Activated naive CD4-positive, alpha-beta T cell treated with anti-CD3 and anti-CD28 coated beads, Interleukin-2, amount 50 U/mL, for 16 hours (primary cell): ENCODE data around the gene PRCC.
A peak's percentile ranks its signal among the peaks of the same experiment; 100 is the strongest.

Experiments
- DNase-seq: peaks from one replicate; pipeline ENCODE4 v3.0.0-alpha.2; 2020

PRCC gene, protein sequence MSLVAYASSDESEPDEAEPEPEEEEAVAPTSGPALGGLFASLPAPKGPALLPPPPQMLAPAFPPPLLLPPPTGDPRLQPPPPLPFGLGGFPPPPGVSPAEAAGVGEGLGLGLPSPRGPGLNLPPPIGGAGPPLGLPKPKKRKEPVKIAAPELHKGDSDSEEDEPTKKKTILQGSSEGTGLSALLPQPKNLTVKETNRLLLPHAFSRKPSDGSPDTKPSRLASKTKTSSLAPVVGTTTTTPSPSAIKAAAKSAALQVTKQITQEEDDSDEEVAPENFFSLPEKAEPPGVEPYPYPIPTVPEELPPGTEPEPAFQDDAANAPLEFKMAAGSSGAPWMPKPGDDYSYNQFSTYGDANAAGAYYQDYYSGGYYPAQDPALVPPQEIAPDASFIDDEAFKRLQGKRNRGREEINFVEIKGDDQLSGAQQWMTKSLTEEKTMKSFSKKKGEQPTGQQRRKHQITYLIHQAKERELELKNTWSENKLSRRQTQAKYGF

DNA sequence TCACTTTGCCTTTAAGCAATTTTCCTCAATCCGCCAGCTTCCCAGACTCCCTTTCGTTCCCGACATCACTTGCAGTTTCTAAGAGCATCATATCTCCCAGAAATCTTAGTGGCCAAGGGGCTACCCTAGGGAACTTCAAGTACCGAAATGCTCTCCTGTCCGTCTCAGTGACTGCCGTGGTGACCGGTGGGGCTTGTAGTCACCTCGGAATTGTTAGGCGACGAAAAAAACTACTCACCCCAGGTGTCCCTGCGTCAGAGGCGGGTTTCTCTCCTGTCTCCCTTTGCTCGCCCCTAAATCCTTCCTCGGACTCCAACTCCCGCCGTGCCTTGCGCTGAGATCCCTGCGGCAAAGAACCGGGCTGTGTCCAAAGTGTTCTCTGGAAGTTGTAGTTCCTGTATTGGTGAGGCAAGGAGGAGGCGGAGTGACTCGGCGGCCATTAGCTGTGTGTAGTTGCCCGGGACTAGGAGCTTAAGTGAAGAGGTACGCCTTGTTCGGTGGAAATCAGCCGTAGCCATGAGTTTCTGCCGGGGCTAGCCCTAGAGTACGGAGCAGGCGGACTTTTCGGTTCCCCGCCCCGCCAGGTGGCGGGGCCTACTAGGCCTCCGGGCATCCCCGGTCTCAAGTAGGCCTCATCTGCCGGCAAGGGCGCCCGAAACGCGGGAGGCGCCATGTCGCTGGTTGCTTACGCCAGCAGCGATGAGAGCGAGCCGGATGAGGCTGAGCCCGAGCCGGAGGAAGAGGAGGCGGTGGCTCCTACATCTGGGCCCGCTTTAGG lies at the start of gene PRCC:
TSS of gene PRCC (plus strand) at position 435 of the 778 bp plus-strand sequence. CDS start at position 672, 237 bp downstream.
- peak; percentile 96 for DNase-seq

DNA sequence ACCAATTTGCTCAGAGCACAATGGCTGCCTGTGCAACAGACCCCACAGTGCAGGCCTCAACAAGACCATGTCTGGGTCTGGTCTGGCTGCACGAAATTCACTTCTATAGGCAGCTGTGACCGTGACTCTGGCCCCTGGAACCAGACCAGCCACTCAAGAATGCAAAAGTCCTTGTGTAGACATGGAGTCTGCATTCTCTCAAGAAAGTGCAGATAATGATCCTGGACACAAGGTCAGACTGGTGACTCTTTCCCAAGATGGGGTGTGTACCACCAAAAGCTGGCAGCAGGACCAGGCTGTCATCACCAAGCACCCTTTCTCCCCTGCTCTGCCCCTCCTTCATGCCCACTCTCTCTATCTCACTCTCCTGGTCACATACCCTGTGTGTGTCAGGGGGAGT lies 46.2 kb upstream of the PRCC start:
- no peak for DNase-seq

DNA sequence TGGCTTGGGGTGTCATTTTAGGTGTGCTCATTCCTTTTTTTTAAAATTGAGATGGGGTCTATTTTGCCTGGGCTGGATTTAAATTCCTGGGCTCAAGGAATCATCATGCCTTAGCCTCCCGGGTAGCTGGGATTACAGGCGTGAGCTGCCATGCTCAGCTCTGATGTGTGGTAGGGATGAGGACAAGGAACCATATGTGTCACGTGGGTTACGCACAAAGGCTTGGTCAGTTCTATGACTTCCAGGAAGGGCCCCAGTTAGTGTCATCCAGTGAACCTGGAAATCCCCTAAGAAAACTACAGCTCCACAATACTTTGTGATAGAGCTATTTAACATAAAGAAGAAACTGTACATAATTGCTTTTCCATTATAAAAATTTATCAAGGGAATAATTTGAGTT lies 45.8 kb upstream of the PRCC start:
- no peak for DNase-seq

DNA sequence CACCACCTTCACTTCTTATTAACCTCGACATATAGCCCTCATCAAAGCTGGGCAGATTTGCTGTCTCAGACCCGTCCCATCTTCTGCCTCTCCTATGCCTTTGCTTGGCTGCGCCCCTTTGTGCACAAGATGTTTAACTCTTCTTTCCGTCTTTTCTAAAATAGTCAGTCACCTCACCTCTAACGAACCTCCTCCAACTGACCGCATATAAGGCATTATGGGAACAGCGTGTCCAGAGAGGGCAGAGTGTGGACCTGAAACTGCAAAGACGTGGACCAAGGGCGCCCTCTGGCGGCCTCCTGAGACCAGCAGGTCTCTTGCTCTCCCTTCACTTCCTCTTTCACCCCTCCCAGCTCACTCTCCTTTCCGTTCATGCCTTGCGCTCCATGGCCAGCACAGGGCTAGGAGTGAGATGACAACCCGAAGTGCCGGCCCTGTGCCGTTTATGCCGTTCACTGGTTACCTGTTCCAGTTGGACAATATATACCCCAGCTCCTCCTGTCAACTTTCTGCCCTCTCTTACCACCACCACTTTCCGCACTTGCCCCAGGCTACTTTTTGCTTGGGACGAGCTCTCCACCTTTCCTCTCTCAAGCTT lies 41.6 kb upstream of the PRCC start:
- peak; percentile 77 for DNase-seq

- DNase-seq, result peak; percentile 58
Measured at GRCh38 chr1:156726549-156727226, 40.6 kb upstream of the PRCC start.

DNA sequence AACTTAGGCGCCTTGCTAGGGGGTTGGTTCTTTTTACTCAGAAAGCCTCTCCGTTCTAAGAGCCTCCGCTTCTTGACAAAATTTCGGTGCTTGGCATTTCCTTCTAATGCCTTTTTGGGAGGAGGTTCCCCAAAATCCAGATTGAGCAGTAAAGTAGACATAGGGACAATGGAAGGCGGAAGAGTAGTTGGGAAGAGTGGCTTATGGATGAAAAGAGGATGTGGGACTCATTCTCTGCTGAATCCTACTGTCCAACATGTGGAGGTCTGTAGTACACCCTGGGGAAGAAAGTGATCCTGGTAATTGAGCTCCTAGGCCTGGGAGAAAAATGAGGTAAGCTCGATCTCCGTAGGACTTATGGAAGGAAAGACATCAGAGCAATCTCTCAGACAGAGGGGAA lies 39.8 kb upstream of the PRCC start:
- no peak for DNase-seq

DNA sequence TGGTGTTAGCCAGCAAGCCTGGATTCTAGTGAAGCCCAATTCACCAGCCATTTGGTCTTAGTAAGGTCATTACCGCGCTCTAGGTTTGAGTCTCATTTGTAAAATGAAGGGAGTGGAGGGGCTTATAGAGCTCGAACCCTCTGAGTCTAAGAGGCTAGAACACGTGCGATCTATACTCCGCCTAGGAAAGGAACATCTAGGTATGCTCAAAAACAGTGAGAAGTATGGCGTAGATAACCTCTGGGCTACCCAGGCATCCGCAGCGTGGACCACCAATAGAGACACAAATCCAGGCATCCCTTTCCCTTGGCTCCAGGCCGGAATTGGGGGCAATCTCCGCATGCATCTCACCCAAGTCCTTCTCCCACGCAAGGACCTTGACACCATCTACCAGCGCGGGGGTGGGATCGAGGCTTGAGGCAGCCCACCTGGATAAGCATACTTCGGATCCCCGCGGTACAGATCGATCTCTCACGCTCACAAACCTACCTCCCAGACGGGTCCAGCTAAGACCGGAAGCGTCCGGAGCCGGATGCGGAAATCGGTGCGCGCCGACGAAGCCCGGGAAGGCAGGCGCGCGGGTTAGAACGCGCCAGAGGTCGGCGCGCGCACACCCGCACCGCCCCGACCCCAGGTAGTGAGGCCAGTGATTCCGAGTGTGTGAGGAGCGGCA lies 39.3 kb upstream of the PRCC start, which contains the start of gene METTL25B:
TSS of gene METTL25B (plus strand) at position 544 of the 673 bp plus-strand sequence. CDS start 636 bp downstream, outside the sequence.
- DNase-seq, result peak; percentile 81

- peak; percentile 95 for DNase-seq
Measured at GRCh38 chr1:156728599-156729462, 38.5 kb upstream of the PRCC start, which contains the start of gene ISG20L2. ISG20L2 (minus strand) TSS chr1:156728766; CDS start chr1:156727652, 1,114 bp downstream.

DNA sequence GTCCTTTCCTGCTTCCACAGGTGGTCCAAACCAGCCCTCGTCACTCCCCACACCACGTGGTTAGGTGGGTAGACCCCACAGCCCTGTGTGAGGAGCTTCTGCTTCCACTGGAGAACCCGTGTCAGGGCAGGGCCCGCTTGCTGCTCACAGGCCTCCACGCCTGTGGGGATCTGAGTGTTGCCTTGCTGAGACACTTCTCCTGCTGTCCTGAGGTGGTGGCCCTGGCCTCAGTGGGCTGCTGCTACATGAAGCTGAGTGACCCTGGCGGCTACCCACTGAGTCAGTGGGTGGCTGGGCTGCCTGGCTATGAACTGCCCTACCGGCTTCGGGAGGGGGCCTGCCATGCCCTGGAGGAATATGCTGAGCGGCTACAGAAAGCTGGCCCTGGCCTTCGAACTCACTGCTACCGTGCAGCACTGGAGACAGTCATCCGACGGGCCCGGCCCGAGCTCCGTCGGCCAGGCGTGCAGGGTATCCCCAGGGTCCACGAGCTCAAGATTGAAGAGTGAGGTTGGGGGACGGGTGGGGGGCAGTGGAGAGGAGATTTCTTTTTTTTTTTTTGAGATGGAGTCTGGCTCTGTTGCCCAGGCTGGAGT lies 33.2 kb upstream of the PRCC start:
- no peak for DNase-seq

DNA sequence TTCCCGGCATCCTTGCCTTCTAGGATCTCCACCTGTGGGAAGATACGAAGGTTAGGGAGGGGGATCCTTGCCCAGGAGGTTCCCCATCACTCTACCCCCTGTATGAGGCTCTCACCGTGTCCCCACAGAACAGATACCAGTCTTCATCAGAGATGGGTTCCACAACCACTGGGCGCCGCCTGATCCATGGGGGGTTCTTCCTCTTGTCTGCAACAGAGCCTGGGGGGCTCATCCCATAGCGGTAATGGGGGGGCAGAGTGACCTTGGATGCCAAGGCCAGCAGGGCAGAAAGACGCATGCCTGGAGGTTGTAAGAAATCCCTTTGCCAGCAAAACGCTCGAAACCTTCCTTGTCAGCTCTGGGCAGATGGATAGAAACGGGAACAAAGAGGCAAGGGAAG lies 28.9 kb upstream of the PRCC start:
- no peak for DNase-seq

GRCh38 chr1:156738916-156739315 lies 28.4 kb upstream of the PRCC start:
- DNase-seq, result no peak

GRCh38 chr1:156740237-156740740 lies 27.0 kb upstream of the PRCC start:
- DNase-seq, result no peak

- peak; percentile 96 for DNase-seq
Measured at GRCh38 chr1:156740741-156741480, 26.4 kb upstream of the PRCC start, which contains the start of gene MRPL24. MRPL24 (minus strand) TSS chr1:156741088; CDS start chr1:156738704, 2,384 bp downstream.

GRCh38 chr1:156741481-156741983 lies 25.8 kb upstream of the PRCC start:
- no peak for DNase-seq

DNA sequence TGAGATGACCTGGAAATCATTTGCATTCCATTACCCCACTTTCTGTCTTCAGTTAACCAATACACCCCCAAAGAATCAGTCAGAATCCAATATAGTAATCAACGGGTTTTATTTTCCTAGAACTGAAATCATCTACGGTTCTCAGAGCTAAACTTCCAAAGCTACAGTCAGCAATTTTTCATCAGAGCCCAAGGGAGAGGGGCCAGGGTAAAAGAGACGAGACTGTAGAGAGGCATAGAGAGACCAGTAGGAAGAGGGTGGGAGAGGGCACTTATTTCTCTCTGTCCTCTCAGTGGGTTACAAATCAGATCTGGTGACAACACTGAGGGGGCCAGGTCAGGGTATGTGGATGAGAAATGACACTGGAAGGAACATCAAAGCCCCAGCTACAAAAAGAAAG lies 25.3 kb upstream of the PRCC start:
- DNase-seq, result no peak

GRCh38 chr1:156742801-156743200 lies 24.5 kb upstream of the PRCC start:
- DNase-seq, result no peak

DNA sequence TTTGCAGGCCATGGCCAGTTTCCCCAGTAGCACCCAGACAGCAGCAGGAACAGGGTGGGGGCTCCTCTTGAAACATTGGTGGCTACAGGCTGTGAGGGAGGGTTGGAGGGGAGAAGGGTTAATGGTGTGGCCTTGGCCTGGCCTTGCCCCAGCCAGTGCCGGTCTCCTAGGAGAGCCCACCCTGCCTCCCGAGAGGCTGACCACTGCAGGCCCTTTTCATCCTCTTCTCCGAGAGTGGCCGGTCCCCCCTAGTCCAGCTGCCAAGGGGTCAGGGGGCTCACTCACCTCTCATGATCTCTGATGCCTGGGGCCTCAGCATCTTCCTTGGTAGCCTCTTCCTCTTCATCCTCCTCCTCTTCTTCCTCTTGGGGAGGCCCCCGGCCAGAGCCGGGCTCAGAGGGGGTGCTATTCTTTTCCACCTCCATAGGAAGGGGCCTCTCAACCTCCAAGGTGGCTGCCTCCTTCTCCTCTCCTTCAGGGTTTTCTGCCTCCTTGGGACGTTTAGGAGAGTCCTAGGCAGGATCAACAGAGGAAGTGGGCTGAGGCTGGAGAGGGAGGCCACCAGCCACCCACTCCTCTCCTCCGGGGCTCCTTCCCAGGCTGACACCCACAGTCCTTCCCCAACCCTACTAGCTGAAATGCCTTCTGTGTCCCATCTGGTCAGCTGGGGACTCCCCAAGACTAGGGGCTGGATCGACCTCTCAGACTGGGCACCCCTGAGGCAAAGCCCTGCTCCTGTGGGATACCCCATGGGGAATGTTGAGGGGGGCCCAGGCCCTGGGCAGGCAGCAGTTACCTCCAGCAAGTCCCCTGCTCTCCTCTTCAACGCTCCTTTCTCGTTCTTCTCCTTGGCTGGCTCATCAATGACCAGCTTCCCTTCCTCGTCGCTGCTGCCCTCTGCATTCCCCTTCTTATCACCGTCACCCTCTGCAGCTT lies 23.7 kb upstream of the PRCC start:
- DNase-seq, result no peak

DNA sequence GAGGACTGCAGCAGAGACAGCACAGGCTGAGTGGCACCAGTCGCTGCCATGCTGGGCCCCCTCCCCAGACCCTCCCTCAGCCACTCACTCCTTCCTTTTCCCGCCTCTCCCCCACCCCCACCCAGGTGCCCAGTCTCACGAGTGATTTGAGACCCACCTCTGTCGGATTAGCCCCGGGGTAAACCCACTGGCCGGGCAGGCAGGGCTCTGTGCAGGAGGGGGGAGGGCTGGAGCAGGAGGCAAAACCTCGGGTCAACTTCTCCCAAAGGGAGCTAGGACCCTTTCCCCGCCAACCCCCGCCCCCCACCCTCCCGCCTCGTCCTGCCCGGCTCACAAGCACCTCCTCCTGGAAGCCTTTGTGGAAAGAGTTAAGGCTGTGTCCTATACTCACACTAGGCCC lies 23.0 kb upstream of the PRCC start:
- no peak for DNase-seq
